ENCODE measurements around the gene STRA8.

STRA8 gene

GRCh38 chr7:135239263-135239662 is 5.6 kb downstream of the STRA8 start:
- DNase-seq = peak; percentile 24

- no peak for DNase-seq
Measured at GRCh38 chr7:135240441-135240840, 6.8 kb downstream of the STRA8 start.

- DNase-seq = no peak
Measured at GRCh38 chr7:135242096-135242684, 8.6 kb downstream of the STRA8 start.

- no peak for DNase-seq
Measured at GRCh38 chr7:135245226-135246190, 11.9 kb downstream of the STRA8 start.

GRCh38 chr7:135246191-135246825 is 12.7 kb downstream of the STRA8 start:
- DNase-seq = peak; percentile 43

- peak; percentile 57 for DNase-seq
Measured at GRCh38 chr7:135247746-135248471, 14.3 kb downstream of the STRA8 start.

- DNase-seq = peak; percentile 54
Measured at GRCh38 chr7:135248546-135248945, 14.9 kb downstream of the STRA8 start.

GRCh38 chr7:135251496-135252391 is 18.1 kb downstream of the STRA8 start:
- no peak for DNase-seq

- DNase-seq = peak; percentile 85
Measured at GRCh38 chr7:135253851-135254771, 20.5 kb downstream of the STRA8 start.

GRCh38 chr7:135257790-135258189 is 24.2 kb downstream of the STRA8 start:
- no peak for DNase-seq

- no peak for DNase-seq
Measured at GRCh38 chr7:135258585-135258984, 24.9 kb downstream of the STRA8 start.

- no peak for DNase-seq
Measured at GRCh38 chr7:135259702-135260101, 26.1 kb downstream of the STRA8 start.

GRCh38 chr7:135260470-135260869 is 26.8 kb downstream of the STRA8 start:
- DNase-seq = no peak

- DNase-seq = peak; percentile 60
Measured at GRCh38 chr7:135260930-135261721, 27.5 kb downstream of the STRA8 start.

- no peak for DNase-seq
Measured at GRCh38 chr7:135262623-135263320, 29.1 kb downstream of the STRA8 start.

GRCh38 chr7:135263321-135263970 is 29.8 kb downstream of the STRA8 start:
- no peak for DNase-seq

GRCh38 chr7:135265637-135266036 is 32.0 kb downstream of the STRA8 start:
- no peak for DNase-seq

- DNase-seq = peak; percentile 27
Measured at GRCh38 chr7:135269921-135270320, 36.3 kb downstream of the STRA8 start.

All from islet precursor cell (in vitro differentiated cells).